ENCODE measurements around the gene GMEB2. TPM values are rescaled to one million over a fixed set of nuclear protein-coding genes. Genes with fewer than 3 reads are reported as not detected.

The GMEB2 gene
- total RNA-seq, 1 experiment from 2014 or later, result 18.8 TPM

DNA sequence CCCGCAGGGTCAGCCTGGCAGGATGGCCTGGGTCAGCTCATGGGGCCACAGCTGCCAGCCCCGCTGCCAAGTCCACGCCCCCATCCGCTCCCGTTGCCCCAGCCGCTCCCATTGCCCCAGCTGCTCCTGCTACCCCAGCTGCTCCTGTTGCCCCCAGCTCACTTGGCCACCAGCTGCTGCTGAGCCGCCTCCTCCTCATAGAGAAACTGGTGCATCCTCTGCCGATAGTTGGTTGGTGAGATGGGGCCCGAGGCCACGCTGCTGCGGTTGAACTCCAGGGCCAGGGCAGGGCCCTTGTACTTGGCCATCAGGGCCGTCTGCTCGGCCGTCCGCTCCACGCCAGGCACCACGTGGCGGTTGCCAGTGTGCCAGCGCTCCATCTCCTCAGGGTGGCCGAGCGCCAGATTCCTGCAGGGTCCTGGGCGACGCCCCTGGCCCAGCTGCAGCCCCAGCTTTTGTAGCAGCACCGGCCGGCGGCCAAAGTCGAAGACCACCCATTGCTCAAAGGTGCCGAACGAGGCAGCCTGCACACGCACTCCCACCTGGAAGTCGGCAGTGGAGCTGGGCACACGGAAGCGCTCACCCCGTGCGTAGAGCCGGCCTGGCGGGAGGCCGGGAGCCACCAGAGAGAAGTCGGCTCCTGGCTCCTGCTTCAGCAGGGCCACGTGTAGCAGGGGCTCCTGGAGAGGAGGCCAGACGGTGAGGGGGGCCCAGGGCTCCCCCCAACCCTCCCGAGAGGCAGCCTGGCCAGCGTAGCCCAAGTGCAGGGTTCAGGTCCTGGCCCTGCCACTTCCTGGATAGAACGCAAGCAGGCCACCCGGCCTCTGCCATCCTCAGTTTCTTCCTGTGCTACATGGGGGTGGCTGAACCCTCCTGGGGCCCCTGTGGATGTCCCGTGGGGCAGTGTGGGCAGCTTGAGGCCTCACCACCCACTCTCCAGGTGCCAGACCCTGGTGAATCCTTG is 57.6 kb downstream of the GMEB2 start:
- H3K27ac Mint-ChIP-seq (ENCODE audit: unreplicated experiment), result no peak overlapping the region
- no peaks in the 10 kb centered on the region for H3K27me3 Mint-ChIP-seq (ENCODE audit: unreplicated experiment)
- H3K4me3 Mint-ChIP-seq (ENCODE audit: low read depth, unreplicated experiment), result peak overlapping the region; percentile 3
- no peaks in the 10 kb centered on the region for H3K9me3 Mint-ChIP-seq (ENCODE audit: low read depth, unreplicated experiment)
- peaks cover 70% of the 10 kb centered on the region for H3K36me3 Mint-ChIP-seq (ENCODE audit: insufficient read depth, unreplicated experiment)
- no peaks in the 10 kb centered on the region for H3K4me1 Mint-ChIP-seq (ENCODE audit: low read depth, unreplicated experiment)
- no TSS peak for BruUV-seq (replicated peaks)
- no peak for DNase-seq
- intact Hi-C loops (cut with micrococcal nuclease; ENCODE audit: unreplicated experiment), result no loop called here
- CTCF ChIA-PET, result no interaction called here
- no peak for TF ChIP-seq CTCF (IDR thresholded peaks at IDR 0.05; ENCODE audit: unreplicated experiment)

- Mint-ChIP-seq H3K9me3 (ENCODE audit: low read depth, unreplicated experiment) (no peaks in the 10 kb centered on the region), H3K4me1 (ENCODE audit: low read depth, unreplicated experiment) (no peaks in the 10 kb centered on the region), H3K27me3 (ENCODE audit: unreplicated experiment) (no peaks in the 10 kb centered on the region), H3K27ac (ENCODE audit: unreplicated experiment) (no peak overlapping the region), H3K36me3 (ENCODE audit: insufficient read depth, unreplicated experiment) (peaks cover 69% of the 10 kb centered on the region), H3K4me3 (ENCODE audit: low read depth, unreplicated experiment) (no peak overlapping the region)
- TF ChIP-seq CTCF (IDR thresholded peaks at IDR 0.05; ENCODE audit: unreplicated experiment), result no peak
- no TSS peak for BruUV-seq (replicated peaks)
- DNase-seq, result no peak
- CTCF ChIA-PET, result interaction anchor here (0.5 to 0.6 kb wide), 2 partner anchors 9 to 60 kb away, joined by 3 to 8 read pairs; no protein-coding TSS in a partner anchor
- intact Hi-C loops (cut with micrococcal nuclease; ENCODE audit: unreplicated experiment), result no loop called here
Observed at GRCh38 chr20:63568170-63568981, 58.5 kb downstream of the GMEB2 start.

DNA sequence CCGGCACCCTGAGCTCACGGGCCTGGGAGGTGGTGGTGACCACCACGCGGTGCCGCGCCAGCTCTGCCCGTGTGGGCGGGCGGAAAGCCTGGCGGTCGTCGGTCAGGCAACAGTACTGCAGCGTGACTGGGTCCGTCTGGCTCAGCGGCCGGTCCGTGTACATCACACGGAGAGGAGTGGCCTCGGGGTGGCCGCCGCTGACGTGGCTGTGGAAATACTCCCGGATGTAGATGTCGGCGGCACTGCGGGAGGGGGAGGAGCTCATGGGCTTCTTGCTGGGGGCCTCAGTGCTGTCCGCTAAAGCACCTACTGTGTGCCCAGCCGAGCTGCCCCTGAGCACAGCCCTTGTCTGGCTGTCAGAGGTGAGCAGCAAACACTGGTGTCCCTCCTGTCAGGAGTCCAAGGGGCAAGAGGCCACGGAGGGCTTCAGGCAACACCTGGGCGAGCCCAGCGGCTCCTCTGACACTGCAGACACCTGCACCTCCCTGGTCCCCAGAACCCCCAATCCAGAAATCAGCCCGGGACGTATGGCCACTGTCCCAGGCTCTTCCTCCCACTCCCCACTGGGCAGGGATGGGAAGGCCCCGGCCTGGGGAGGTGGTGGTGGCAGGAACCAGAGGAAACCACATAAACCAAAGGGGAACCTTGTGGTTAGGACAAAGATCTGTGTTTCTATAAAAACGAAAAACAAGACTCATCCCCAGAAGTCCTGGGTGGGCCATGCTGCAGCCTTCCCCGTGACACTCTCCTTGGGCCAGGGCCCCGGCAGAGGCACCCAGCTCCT is 59.3 kb downstream of the GMEB2 start:
- BruUV-seq (replicated peaks), result no TSS peak
- intact Hi-C loops (cut with micrococcal nuclease; ENCODE audit: unreplicated experiment), result no loop called here
- Mint-ChIP-seq H3K9me3 (ENCODE audit: low read depth, unreplicated experiment) (no peaks in the 10 kb centered on the region), H3K27me3 (ENCODE audit: unreplicated experiment) (no peaks in the 10 kb centered on the region), H3K36me3 (ENCODE audit: insufficient read depth, unreplicated experiment) (peaks cover 61% of the 10 kb centered on the region), H3K4me3 (ENCODE audit: low read depth, unreplicated experiment) (no peak overlapping the region), H3K27ac (ENCODE audit: unreplicated experiment) (no peak overlapping the region), H3K4me1 (ENCODE audit: low read depth, unreplicated experiment) (no peaks in the 10 kb centered on the region)
- DNase-seq, result no peak
- CTCF ChIA-PET, result interaction anchor here (0.6 kb wide), 1 partner anchor 60 kb away, joined by 8 read pairs; no protein-coding TSS in a partner anchor
- no peak for TF ChIP-seq CTCF (IDR thresholded peaks at IDR 0.05; ENCODE audit: unreplicated experiment)

- BruUV-seq (replicated peaks), result no TSS peak
- H3K4me3 Mint-ChIP-seq (ENCODE audit: low read depth, unreplicated experiment), result no peak overlapping the region
- intact Hi-C loops (cut with micrococcal nuclease; ENCODE audit: unreplicated experiment), result no loop called here
- CTCF ChIA-PET, result no interaction called here
- H3K27me3 Mint-ChIP-seq (ENCODE audit: unreplicated experiment), result no peaks in the 10 kb centered on the region
- H3K4me1 Mint-ChIP-seq (ENCODE audit: low read depth, unreplicated experiment), result no peaks in the 10 kb centered on the region
- no peak overlapping the region for H3K27ac Mint-ChIP-seq (ENCODE audit: unreplicated experiment)
- TF ChIP-seq CTCF (IDR thresholded peaks at IDR 0.05; ENCODE audit: unreplicated experiment), result no peak
- peaks cover 60% of the 10 kb centered on the region for H3K36me3 Mint-ChIP-seq (ENCODE audit: insufficient read depth, unreplicated experiment)
- H3K9me3 Mint-ChIP-seq (ENCODE audit: low read depth, unreplicated experiment), result no peaks in the 10 kb centered on the region
- no peak for DNase-seq
Observed at GRCh38 chr20:63567136-63567385, 59.8 kb downstream of the GMEB2 start.

All from Calu3 (cell line).